TTC549 (cell line): ENCODE results near the gene PHACTR3.
A peak's percentile ranks its signal among the peaks of the same experiment; 100 is the strongest.
"Not testable (repeated sequence)": the region's sequence is repeated elsewhere in the genome, so short reads cannot be mapped to it uniquely, and the experiment has no call there.

Experiments used
- FAIRE-seq: peaks from 2 replicates; lab custom pipeline; 2012; peaks lifted over from hg19 to GRCh38; lab: Jason Lieb, UNC

The PHACTR3 gene

DNA sequence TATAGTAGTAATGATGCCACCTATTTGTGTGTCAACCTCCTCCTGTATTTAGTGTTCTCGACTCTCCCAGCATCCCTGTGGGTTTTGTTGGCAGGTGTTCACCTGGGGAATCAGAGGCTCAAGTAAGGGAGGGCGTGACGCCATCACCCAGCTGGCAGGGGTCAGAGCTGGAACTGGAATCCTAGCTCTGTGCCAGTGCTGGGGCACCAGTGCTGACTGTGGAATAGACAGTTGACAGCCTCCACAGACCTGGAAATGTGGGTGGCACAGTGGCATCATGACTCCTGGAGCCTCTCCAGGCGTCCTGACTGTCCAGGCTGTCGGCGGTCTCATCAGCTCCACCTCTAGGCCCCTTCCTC lies 226.3 kb downstream of the PHACTR3 start:
- FAIRE-seq = no peak

DNA sequence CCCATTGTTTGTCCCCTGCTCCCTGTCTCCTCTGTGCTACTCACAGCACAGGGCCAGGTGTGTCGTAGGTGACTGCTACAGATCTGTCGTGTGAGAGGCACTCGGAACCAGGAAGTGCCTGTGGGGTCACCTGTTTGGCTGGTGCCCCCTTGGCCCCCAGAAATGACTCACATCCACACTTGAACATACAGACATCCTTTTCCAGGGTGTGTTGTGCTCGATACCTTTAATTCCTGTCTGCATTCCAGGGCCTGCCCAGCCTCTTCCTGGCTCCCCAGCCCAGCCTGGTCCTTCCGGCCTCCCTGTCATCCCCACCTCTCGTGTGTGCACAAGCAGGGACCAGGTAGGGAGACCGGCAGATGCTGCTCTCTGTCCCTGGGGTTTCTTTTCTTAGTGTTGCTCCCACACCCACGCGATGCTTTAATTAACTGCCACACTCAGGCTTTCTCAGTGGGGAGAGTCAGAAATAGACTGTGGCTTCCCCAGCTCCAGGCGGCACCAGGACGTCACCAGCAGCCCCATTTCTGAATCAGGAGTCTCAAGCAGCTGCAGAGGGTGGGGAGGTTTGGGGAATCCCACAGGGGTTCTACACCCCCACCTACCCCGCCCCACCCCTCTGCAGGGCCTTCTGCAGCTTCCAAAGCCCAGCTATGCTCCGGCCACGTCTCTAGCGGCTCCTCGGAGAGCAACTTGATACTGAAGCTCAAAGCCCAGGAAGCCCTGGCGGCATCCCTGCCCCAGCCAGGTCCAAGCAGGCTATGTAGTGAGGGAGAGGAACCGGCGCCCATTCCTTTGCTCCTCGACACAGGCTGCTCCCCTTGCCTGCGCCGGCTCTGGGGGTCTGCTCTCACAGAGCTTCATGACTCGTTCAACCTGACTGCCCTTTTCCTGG lies 226.9 kb downstream of the PHACTR3 start:
- no peak for FAIRE-seq

DNA sequence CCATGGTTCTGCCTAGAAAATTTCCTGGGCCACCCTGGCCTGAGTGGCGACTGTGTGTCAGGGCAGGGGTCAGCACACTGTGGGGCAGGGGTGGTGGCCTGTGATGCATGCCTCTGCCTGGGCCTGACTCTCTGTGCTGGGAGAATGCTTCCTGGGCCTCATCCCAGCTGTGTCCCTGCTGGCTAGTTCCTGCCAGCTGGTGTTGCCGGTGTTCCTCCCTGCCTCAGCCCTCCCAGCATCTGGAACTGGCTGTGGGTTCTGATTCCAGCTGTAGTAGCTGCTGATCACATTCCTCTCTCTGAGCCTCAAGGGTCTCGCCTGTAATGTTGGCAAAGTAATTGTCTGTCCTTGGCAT lies 227.6 kb downstream of the PHACTR3 start:
- no peak for FAIRE-seq

- FAIRE-seq = no peak
Observed at GRCh38 chr20:59832406-59833363, 228.3 kb downstream of the PHACTR3 start.

DNA sequence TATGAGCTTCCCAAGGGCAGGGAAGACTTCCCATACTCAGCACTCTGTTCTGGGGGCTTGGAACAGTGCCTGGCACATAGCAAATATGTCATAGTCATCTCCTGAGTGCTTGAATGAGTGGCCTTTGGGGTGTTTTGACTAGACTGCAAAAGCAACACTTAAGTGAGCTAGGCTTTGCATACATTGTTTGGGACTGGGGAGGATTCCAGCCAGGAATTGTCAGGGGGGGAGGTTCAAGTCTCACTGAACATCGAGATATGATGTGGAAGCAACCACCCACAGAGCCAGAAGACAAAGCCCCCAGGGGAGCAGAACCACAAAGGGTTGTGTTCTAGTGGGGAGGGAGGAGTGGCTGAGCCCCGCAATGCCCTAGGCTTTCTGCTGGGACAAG lies 230.7 kb downstream of the PHACTR3 start:
- FAIRE-seq = no peak

- FAIRE-seq = no peak
Observed at GRCh38 chr20:59835448-59836395, 231.4 kb downstream of the PHACTR3 start.

DNA sequence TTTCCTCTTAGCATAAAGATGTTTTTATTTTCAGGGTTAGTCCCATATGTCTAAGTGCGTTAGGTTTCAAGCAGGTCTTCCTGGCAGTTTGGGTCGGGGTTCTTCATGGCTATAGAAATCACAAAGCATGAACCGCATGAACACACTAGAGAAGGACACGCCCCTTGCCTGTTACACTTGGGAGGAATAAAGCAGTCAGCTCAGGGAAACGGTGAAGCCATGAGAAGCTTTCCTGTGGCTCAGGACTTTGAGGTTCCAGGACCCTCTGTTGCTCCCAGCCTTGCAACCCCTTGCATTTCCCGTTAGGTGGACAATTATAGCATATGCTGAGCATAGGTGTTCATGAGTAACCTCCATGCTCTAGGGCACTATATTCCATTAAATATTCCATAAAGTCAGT lies 232.4 kb downstream of the PHACTR3 start:
- FAIRE-seq = no peak

DNA sequence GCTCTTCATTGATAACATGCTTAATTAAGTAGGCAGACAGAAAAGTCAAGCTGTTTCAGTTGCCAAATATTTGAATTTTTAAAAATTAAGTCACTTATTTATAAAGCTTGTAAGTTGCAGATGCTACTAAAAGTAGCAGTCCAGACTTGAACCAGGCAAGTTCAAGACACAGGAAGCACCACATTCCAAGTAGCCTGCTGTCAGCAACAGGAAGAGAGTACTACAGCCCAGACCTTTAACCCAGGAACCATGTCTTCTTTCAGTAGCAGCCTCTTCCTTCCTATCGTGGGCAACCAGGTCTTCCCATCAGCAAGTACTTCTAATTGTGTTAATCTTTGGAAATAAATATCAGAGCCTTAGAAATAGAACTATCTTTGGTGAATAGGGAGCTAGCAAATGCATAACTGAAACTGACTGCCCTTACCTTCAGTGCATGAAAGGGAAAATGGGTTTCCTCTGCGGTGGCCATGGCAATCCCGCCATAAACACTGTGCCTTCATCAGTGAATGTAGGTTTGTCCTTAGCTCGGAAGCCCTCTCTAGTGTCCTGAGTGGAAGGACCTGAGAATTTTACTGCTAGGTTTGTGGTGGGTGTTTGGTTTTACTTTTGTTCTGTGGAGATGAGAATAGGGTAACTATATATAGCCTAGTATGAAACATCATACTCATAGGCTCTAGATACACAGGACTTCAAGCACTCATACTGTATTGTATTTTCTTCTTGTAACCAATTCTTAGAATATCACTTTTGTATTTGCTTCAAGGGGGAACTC lies 233.5 kb downstream of the PHACTR3 start:
- FAIRE-seq = no peak

- FAIRE-seq = no peak
Observed at GRCh38 chr20:59839400-59839799, 235.1 kb downstream of the PHACTR3 start.

DNA sequence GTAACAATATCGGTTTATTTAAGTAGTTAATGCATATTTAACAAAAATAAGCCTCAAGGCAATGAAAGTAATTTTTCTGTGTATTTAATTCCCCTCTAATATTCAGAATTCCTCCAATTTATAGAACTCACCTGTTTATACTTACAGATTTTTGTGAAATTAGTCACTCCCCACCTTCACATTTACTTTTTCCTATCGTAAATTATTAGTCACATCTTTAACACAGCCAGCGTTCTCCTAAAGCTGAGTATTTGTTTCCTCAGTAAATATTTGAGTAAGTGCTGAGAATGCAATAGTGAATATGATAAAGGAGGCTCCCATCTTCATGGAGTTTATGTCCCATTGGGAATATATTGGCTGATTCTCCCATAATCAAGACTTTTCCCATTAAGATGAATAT lies 241.1 kb downstream of the PHACTR3 start:
- FAIRE-seq = no peak

DNA sequence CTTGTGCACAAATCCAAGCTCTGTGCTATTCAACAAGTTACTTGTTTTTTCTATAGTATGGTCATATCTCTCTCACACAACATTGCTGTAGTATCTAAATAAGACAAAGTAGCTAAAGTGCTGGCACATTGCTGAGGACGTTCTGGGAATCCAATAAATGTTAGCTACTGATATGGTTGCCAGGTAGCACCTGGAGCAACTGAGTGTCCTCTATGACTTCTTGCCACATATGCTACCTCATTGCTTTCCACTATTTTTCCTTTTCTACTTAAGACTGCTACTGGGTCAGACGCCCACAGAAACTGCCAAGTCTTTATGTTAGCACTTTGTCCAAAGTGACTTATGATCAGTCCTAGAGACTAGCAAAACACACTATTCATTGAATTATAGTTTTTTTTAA lies 243.8 kb downstream of the PHACTR3 start:
- no peak for FAIRE-seq

DNA sequence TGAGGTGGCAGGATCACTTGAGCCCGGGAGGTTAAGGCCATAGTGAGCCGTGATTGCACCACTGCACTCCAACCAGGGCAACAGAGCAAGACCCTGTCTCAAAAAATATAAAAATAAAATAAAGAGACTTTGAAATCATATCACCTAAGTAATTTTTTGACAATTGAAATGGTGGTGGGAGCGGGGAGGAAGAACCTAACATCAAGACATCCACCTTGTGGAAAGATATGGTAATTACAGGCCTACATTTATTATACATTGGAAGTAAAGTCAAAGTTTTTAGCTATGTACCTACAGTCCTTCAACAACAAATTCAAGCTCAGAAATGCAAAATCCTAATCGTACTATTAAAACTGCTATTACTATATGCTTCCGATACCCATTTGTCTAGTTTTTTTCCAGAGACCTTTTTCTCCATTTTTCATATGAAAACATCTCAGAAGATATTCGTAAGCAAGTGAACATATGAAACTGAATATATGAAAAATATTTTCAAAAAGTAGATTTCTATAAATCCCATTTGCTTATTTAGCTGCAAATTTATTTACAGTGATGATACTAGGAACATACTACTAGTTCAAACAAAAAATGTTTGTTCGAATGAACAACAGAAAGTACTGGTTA lies 245.8 kb downstream of the PHACTR3 start:
- peak; percentile 79 for FAIRE-seq

GRCh38 chr20:59856526-59856925 lies 252.2 kb downstream of the PHACTR3 start:
- FAIRE-seq = not testable (repeated sequence)

GRCh38 chr20:59856941-59857340 lies 252.6 kb downstream of the PHACTR3 start:
- not testable (repeated sequence) for FAIRE-seq

DNA sequence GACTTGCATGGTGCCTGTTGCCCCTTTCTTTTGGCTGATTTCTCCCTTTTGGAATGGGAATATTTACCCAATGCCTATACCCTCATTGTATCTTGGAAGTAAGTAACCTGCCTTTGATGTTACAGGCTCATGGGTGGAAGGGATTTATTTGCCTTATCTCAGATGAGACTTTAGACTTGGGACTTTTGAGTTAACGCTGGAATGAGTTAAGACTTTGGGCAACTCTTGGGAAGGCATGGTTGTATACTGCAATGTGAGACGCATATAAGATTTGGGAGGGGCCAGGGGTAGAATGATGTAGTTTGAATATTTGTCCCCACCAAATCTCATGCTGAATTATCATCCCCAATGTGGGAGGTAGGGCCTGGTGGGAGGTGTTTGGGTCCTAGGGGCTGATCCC lies 253.6 kb downstream of the PHACTR3 start:
- no peak for FAIRE-seq

DNA sequence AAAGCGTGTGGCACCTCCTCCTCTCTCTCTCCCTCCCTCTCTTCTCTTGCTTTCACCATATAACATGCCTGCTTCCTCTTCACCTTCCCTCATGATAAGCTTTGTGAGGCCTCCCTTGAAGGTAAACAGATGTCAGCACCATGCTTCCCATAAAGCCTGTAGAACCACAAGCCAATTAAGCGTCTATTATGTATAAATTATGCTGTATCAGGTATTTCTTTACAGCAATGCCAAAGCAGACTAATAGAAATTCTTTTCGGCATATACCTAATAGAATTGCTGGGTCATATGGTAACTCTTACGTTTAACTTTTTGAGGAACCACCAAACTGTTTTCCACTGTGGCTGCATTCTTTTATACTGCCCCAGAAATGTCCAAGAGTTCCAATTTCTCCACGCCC lies 254.1 kb downstream of the PHACTR3 start:
- no peak for FAIRE-seq

- no peak for FAIRE-seq
Observed at GRCh38 chr20:59861401-59861800, 257.1 kb downstream of the PHACTR3 start.

GRCh38 chr20:59863058-59863457 lies 258.7 kb downstream of the PHACTR3 start:
- no peak for FAIRE-seq

DNA sequence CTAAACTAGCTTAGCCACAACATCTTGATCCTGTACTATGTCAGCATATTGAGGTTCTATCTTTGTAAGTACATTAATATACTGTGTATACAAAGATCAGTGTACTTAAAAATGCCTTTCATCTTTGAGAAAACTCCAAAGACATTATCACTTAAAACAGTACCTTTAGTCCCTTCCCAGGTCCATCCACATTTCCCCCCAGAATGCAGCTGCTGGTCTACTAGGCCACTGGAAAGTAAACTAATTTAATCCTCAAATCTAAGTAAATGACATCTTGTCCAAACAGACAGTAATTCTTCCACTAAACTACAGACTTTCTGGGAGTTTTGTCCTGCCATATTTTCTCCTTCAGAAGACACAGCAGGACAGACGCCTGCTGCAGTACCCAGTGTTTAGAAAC lies 260.4 kb downstream of the PHACTR3 start:
- FAIRE-seq = no peak

DNA sequence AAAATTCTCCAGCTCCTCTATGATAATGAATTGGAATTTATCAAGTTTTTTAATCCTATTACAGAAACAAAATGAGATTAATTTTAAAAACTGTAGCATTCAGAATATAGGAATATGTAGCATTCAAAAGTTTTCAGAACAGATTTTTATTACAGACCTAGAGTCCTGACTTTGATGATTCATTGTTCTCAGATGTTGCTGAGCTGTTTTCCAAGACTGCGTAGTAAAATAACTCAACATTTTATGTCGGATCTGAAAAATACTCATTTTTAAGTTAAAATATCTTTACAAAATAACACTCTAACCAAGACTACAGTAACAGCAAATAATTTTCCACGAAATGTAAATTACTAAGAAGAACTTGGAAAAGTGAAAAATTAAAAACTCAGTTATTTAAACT lies 262.0 kb downstream of the PHACTR3 start:
- no peak for FAIRE-seq

DNA sequence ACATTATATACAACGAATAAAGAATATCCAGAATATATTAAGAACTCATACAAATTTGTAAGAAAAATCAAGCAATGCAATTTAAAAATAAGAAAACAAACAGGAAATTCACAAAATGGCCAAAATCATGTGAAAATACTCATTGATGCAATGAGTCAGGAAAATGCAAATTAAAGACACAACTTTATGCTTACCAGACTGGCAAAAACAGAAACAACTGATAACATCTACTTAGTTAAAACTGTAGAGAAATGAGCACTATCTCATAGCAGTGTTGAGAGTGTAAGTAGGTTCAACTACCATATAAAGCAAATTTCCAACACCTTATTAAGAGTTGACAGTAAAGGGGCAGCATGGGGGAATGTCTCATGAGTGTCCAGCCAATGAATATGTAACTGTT lies 266.8 kb downstream of the PHACTR3 start:
- no peak for FAIRE-seq
